ENCODE results near the gene CFAP57. TPM values are rescaled to one million over a fixed set of nuclear protein-coding genes. Genes with fewer than 3 reads are reported as not detected.

CFAP57 gene
- total RNA-seq, 1 experiment from 2014 or later = 0.44 TPM

DNA sequence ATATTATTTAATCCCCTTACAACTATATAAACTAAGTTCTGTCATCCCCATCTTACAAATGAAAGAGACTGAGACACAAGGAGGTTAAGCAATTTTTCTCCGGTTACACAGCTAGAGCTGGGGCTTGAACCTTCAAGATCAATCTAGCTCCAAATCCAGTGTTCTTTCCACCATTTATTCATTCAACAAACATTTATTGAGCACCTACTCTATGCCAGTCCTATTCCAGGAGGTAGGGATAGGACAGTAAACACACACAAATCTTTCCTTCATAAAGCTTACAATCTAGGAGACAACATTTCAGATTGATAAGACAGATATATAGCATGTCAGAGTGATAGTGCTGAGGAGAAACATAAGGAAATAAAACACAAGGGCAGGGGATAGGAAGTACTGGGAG is 94.8 kb downstream of the CFAP57 start:
- Mint-ChIP-seq H3K4me1 (ENCODE audit: insufficient read depth, unreplicated experiment) (peaks cover 9% of the 10 kb centered on the region), H3K4me3 (ENCODE audit: unreplicated experiment) (no peak overlapping the region), H3K36me3 (ENCODE audit: insufficient read depth, unreplicated experiment) (no peaks in the 10 kb centered on the region), H3K9me3 (ENCODE audit: unreplicated experiment) (peaks cover 19% of the 10 kb centered on the region), H3K27ac (ENCODE audit: low read depth, unreplicated experiment) (no peak overlapping the region), H3K27me3 (ENCODE audit: insufficient read depth, unreplicated experiment) (peaks cover 9% of the 10 kb centered on the region)
- TF ChIP-seq, protein P1, sequence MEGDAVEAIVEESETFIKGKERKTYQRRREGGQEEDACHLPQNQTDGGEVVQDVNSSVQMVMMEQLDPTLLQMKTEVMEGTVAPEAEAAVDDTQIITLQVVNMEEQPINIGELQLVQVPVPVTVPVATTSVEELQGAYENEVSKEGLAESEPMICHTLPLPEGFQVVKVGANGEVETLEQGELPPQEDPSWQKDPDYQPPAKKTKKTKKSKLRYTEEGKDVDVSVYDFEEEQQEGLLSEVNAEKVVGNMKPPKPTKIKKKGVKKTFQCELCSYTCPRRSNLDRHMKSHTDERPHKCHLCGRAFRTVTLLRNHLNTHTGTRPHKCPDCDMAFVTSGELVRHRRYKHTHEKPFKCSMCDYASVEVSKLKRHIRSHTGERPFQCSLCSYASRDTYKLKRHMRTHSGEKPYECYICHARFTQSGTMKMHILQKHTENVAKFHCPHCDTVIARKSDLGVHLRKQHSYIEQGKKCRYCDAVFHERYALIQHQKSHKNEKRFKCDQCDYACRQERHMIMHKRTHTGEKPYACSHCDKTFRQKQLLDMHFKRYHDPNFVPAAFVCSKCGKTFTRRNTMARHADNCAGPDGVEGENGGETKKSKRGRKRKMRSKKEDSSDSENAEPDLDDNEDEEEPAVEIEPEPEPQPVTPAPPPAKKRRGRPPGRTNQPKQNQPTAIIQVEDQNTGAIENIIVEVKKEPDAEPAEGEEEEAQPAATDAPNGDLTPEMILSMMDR (IDR thresholded peaks at IDR 0.05; ENCODE audit: unreplicated experiment) = no peak
- ChIA-PET POLR2A (no interaction called here), CTCF (interaction anchor here (1.7 kb wide), 1 partner anchor 18 kb away, joined by 6 read pairs; the partner anchor contains the start of gene C1orf210)
- BruUV-seq (replicated peaks) = no TSS peak
- DNase-seq (ENCODE audit: unreplicated experiment) = no peak
- intact Hi-C loops (cut with micrococcal nuclease) = no loop called here

DNA sequence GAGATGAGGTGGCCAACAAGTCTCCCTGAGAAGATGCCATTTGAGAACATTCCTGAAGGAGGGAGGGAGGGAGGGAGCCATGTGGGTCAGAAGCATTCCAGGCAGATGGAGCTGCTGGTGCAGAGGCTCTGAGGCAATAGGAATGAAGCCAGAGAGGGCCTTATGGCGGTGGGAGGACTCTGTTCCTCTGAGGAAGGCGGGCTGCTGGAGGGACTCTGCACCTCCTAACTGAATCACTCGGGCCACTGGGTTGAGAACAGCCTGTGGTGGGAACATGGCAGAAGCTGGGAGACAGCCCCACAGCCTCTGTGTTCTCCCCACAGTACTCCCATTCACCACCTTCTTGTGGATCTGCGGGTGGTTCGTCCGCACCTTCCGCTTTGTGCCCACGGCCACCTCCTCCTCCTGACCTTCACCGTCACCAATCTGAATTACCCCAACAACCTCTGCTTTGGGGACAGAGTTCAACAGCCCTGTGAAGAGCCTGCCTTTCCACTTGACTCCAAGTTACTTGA is 95.2 kb downstream of the CFAP57 start:
- Mint-ChIP-seq H3K9me3 (ENCODE audit: unreplicated experiment) (peaks cover 15% of the 10 kb centered on the region), H3K4me1 (ENCODE audit: insufficient read depth, unreplicated experiment) (peaks cover 9% of the 10 kb centered on the region), H3K27me3 (ENCODE audit: insufficient read depth, unreplicated experiment) (peaks cover 11% of the 10 kb centered on the region), H3K27ac (ENCODE audit: low read depth, unreplicated experiment) (no peak overlapping the region), H3K4me3 (ENCODE audit: unreplicated experiment) (no peak overlapping the region), H3K36me3 (ENCODE audit: insufficient read depth, unreplicated experiment) (no peaks in the 10 kb centered on the region)
- ChIA-PET CTCF (interaction anchor here (0.6 to 1.7 kb wide), 2 partner anchors 18 to 138 kb away, joined by 4 to 6 read pairs; partner anchors contain the start of gene C1orf210), POLR2A (no interaction called here)
- TF ChIP-seq, protein P1 (IDR thresholded peaks at IDR 0.05; ENCODE audit: unreplicated experiment) = no peak
- intact Hi-C loops (cut with micrococcal nuclease) = no loop called here
- no TSS peak for BruUV-seq (replicated peaks)
- DNase-seq (ENCODE audit: unreplicated experiment) = no peak

DNA sequence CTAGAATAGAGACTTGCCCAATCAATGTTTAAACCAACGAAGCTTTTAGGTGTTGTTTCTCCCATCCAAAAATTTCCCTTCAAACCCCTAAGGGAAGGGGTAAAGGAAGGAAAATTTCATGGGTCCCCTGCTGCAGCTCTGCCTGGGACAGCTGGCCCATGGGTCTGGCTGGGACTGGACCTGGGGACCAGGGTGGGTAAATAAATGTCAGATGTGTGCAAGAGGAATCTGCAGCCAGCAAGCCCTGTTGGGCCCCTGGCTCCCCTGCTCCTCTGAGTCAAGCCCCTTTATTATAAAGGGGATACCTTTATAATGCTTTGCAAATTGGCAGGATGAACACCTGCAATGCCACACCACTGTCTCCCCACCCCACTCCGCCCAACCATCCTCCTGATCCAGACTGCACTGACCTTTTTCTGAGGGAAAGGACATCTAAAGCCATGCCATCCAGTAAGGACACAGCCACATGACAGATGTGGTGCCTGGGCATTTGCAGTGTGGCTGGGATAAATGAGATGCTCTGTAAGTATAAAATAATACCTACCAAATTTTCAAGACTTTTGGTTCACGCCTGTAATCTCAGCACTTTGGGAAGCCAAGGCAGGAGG is 95.8 kb downstream of the CFAP57 start:
- CTCF ChIA-PET = interaction anchor here (0.6 to 1.3 kb wide), 2 partner anchors 18 to 138 kb away, joined by 4 read pairs; partner anchors contain the start of gene C1orf210
- Mint-ChIP-seq H3K4me1 (ENCODE audit: insufficient read depth, unreplicated experiment) (peaks cover 9% of the 10 kb centered on the region), H3K36me3 (ENCODE audit: insufficient read depth, unreplicated experiment) (no peaks in the 10 kb centered on the region), H3K4me3 (ENCODE audit: unreplicated experiment) (no peak overlapping the region), H3K27me3 (ENCODE audit: insufficient read depth, unreplicated experiment) (peaks cover 11% of the 10 kb centered on the region), H3K9me3 (ENCODE audit: unreplicated experiment) (peaks cover 9% of the 10 kb centered on the region), H3K27ac (ENCODE audit: low read depth, unreplicated experiment) (no peak overlapping the region)
- BruUV-seq (replicated peaks) = no TSS peak
- no peak for DNase-seq (ENCODE audit: unreplicated experiment)
- intact Hi-C loops (cut with micrococcal nuclease) = no loop called here
- POLR2A ChIA-PET = no interaction called here
- TF ChIP-seq, protein P1 (IDR thresholded peaks at IDR 0.05; ENCODE audit: unreplicated experiment) = no peak

DNA sequence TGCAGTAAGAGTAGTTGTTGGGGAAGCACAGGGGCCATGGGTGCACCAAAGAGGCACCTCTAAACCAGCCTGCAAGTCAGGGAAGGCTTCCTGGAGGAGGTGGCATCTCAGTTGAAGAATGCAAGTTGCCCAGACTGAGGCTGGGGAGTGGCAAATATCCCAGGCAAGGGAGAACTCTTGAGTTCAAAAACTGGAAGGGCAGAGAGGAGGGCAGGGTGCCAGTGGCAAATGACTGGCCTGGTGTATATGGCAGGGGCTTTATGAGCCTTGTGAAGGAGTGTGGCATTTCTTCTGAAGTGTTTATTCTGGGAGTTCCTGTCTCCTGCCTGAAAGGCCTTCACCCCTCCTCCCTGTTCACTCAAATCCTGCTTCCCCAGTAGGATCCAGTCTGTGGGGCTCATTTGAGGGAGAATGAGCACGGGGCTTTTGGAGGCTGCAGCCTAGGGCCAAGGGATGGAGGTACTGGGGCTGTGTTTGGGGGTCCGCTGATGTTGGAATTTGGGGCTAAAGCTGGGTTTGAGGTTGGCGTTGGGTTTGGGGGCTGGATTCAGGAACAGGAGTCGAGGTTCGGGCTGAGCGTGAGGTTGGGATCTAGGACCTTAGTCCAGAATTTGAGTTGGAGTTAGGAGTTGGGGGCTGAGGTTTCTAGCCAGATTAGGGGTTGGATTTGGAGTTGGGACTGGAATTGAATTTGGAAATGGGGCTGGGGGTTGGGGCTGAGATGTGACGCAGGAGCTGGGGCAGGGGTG is 97.7 kb downstream of the CFAP57 start, which contains the start of gene TMEM125:
Gene TMEM125, plus strand, starts transcription at position 357 of the 749 bp plus-strand sequence. CDS start 2,740 bp downstream, outside the sequence.
- Mint-ChIP-seq H3K9me3 (ENCODE audit: unreplicated experiment) (no peaks in the 10 kb centered on the region), H3K27me3 (ENCODE audit: insufficient read depth, unreplicated experiment) (peaks cover 11% of the 10 kb centered on the region), H3K36me3 (ENCODE audit: insufficient read depth, unreplicated experiment) (no peaks in the 10 kb centered on the region), H3K4me1 (ENCODE audit: insufficient read depth, unreplicated experiment) (peaks cover 9% of the 10 kb centered on the region), H3K27ac (ENCODE audit: low read depth, unreplicated experiment) (peak within 1 kb of the TSS; percentile 68), H3K4me3 (ENCODE audit: unreplicated experiment) (peak within 1 kb of the TSS; percentile 66)
- no TSS peak for BruUV-seq (replicated peaks)
- no peak for DNase-seq (ENCODE audit: unreplicated experiment)
- TF ChIP-seq, protein P1 (IDR thresholded peaks at IDR 0.05; ENCODE audit: unreplicated experiment) = no peak
- ChIA-PET CTCF (interaction anchor here (1.3 kb wide), 1 partner anchor 16 kb away, joined by 4 read pairs; the partner anchor contains the start of gene C1orf210), POLR2A (interaction anchor here (0.7 to 1.0 kb wide), 2 partner anchors 14 to 23 kb away, joined by 3 read pairs; no protein-coding TSS in a partner anchor)
- intact Hi-C loops (cut with micrococcal nuclease) = no loop called here
